Cardiac muscle cell (in vitro differentiated cells and primary cell): ENCODE measurements around the gene APOL6. TPM values are rescaled to one million over a fixed set of nuclear protein-coding genes. Genes with fewer than 3 reads are reported as not detected.

Experiments used
- DNase-seq, 2 donors: peaks; one replicate each; pipeline versions ENCODE4 v3.0.0 to v3.0.0-alpha.2; 2010 to 2017; ENCODE audit warnings: low read depth in 1 of 2, low spot score in 1 of 2
- H3K27ac ChIP-seq: fragments of 200-600 bp; sonication (generic); 2 replicates; pipeline ENCODE4 v1.5.1; 2016
- H3K27me3 ChIP-seq: fragments of 200-600 bp; sonication (generic); 2 replicates; pipeline ENCODE4 v1.6.0; 2016; ENCODE audit warnings: control low read depth
- H3K36me3 ChIP-seq: fragments of 200-600 bp; sonication (generic); 2 replicates; pipeline ENCODE4 v1.5.1; 2016; ENCODE audit warnings: control low read depth
- H3K4me1 ChIP-seq: fragments of 200-600 bp; sonication (generic); 2 replicates; pipeline ENCODE4 v1.8.1; 2017; ENCODE audit warnings: low read depth, mild to moderate bottlenecking, mixed run types
- H3K4me3 ChIP-seq: fragments of 200-600 bp; sonication (generic); 2 replicates; pipeline ENCODE4 v1.5.1; 2016; ENCODE audit warnings: mild to moderate bottlenecking
- H3K9me3 ChIP-seq: fragments of 200-600 bp; sonication (generic); 2 replicates; pipeline ENCODE4 v1.5.1; 2017; ENCODE audit warnings: low read depth, mild to moderate bottlenecking, control low read depth
- polyA plus RNA-seq: library from polyadenylated mRNA; unstranded; fragments of >200 nt; fragmentation: Nextera tagmentation; extraction: Ambion mirVana; gene quantifications from 2 replicates; pipeline ENCODE4 v1.2.1, GENCODE V29; 2016
- total RNA-seq: library from RNA; depleted of rRNA; stranded (reverse); fragments of >200 nt; gene quantifications from 2 replicates; pipeline ENCODE4 v1.2.3, GENCODE V29; 2016
- TF ChIP-seq, protein P1 (sequence below): IDR thresholded peaks from 2 replicates; pipeline ENCODE4 v1.5.1; 2012; ENCODE audit warnings: low read depth, mild to moderate bottlenecking, low read length

Gene APOL6
- total and polyA plus RNA-seq, 2 experiments from 2014 or later: 0.07 TPM; not detected in 1

DNA sequence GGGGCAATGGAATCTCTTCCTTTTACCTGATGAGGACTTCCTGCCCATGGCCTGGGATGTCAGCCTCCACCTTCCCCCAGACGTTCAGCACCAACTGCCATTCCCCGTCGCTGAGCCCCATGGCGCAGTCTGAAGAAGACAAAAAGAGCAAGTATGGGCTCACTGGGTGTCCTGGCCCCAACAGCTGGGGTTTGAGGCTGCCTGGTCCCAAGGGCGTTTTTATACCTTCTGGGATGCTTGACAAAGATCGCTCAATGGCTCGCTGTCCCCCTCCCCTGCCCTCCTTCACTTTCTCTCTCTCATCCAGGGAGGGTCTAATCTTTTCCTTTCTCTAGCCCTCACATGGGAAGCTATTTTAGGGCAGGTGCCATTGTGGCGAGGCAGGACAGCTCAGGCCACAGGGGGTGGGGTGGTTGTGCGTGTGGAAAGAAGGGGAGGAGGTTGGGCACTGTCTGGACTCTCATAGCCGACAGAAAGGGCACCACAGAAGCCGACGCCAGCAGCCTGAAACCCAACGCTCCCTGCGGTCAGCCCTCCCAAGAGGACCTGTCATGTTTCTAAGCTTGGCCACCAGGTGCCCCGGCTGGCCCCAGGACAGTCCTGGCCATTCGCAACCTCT lies 31.0 kb upstream of the APOL6 start, which contains the start of gene MB:
MB (minus strand) TSS at position 193 of the 619 bp plus-strand sequence; CDS start at position 121, 72 bp downstream.
- TF ChIP-seq, protein P1, sequence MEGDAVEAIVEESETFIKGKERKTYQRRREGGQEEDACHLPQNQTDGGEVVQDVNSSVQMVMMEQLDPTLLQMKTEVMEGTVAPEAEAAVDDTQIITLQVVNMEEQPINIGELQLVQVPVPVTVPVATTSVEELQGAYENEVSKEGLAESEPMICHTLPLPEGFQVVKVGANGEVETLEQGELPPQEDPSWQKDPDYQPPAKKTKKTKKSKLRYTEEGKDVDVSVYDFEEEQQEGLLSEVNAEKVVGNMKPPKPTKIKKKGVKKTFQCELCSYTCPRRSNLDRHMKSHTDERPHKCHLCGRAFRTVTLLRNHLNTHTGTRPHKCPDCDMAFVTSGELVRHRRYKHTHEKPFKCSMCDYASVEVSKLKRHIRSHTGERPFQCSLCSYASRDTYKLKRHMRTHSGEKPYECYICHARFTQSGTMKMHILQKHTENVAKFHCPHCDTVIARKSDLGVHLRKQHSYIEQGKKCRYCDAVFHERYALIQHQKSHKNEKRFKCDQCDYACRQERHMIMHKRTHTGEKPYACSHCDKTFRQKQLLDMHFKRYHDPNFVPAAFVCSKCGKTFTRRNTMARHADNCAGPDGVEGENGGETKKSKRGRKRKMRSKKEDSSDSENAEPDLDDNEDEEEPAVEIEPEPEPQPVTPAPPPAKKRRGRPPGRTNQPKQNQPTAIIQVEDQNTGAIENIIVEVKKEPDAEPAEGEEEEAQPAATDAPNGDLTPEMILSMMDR: no peak
- Histone ChIP-seq H3K4me1 (peaks cover 86% of the 10 kb centered on the region), H3K27ac (peak within 1 kb of the TSS; percentile 95), H3K9me3 (no peaks in the 10 kb centered on the region), H3K4me3 (no peak within 1 kb of the TSS), H3K27me3 (no peaks in the 10 kb centered on the region), H3K36me3 (no peaks in the 10 kb centered on the region)
- peak in 1 of 2 donors; percentile 45 for DNase-seq

DNA sequence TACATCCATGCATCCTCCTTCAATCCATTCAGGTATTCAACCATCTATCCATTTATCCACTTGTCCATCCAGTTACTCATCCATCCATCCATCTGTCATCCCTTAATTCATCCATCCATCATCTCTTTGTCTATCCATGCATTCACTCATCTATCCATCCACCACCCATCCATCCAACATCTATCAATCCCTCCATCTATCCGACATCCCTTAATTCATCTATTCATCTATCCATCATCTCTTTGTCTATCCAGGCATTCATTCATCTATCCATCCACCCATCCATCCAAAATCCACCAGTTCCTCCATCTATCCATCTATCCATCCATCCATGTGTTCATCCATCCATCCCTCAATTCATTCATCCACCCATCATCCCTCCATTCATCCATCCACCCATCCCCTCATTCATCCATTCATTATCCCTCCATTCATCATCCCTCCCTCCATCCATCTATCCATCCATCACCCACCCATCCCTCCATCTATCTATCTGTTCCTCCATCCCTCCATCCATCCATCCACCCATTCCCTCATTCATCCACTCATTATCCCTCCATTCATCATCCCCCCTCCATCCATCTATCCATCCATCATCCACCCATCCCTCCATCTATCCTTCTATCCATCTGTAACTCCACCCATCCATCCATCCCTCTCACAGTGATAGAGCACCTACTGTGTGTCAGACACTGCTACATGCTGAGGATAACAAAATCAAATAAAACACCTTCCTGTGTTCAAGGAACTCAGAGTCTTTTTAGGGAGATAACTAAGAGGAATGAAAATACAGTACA lies 29.6 kb upstream of the APOL6 start:
- peaks cover 81% of the 10 kb centered on the region for H3K4me1 ChIP-seq
- peak overlapping the region; percentile 95 for H3K27ac ChIP-seq
- TF ChIP-seq, protein P1: no peak

DNA sequence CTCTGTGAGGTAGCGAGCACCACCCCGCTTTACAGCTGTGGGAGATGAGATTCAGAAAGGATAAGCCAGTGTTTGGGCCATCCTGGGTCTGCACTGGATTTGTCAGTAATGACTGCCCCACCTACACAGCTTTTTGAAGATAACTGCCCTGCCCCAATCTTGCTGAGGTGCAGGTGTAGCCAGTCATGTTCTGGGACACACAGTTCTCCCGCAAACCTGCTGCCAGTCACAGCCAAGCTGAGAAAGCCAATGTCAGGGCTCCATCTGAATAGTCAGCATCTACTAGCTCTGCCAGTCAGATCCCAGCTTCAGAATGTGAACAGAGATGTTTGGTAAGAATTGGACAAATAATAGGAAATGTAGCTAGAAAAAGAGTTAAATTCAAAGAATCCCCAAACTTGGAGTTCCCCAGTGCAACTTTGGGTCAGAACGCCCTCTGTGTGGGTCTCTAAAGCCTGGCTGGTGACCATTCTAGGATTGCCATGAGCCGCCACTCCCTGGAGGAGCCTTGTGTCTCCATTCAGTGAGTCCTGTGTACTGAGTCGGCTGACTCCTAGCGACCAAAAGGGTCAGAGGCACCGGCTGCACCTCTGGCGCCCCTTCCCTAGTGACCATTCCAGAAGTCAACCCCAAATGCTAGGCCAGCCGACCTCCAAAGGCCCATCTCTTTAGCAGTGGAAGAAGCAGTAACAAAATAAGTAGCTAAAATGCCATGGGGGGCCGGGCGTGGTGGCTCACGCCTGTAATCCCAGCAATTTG lies 28.7 kb upstream of the APOL6 start:
- H3K27me3 ChIP-seq: no peaks in the 10 kb centered on the region
- no peaks in the 10 kb centered on the region for H3K9me3 ChIP-seq
- peak overlapping the region; percentile 94 for H3K27ac ChIP-seq
- no peak for DNase-seq
- TF ChIP-seq, protein P1: no peak
- no peaks in the 10 kb centered on the region for H3K36me3 ChIP-seq
- H3K4me3 ChIP-seq: no peak overlapping the region
- H3K4me1 ChIP-seq: peaks cover 72% of the 10 kb centered on the region

More for the DNA sequence above, 29.6 kb upstream of the APOL6 start:
- H3K9me3 ChIP-seq: no peaks in the 10 kb centered on the region
- DNase-seq: no peak
- no peaks in the 10 kb centered on the region for H3K27me3 ChIP-seq
- no peak overlapping the region for H3K4me3 ChIP-seq
- no peaks in the 10 kb centered on the region for H3K36me3 ChIP-seq

DNA sequence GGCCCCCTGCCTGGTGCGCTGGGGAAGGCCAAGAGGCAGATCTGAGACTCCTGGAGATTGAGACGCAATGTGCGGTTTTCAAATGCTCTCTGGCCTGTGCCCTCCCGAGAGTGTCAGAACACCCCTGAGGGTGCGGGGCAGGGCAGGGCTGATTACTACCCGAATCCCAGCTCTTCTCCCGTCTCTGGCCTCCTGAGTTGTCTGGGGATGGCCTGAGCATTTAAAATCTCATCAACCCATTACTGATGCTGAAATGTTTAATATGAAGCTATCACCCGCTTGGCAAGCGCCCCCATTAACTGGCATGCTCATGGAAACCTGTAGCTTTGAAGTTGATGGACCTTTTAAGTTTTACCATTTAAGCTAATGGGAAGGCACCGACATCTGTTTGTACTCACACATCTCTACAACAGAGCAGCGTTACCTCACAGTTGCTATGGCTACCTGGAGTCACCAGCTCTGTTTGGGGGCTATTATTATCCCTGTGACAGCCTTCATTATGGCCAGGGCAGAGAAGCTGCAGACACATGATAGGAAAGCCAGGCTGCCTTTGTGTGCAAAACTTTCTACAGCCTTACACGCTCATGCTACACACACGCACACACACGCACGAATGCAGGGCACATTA lies 27.5 kb upstream of the APOL6 start:
- DNase-seq: peak; percentile 19 to 93
- H3K4me3 ChIP-seq: no peak overlapping the region
- no peaks in the 10 kb centered on the region for H3K36me3 ChIP-seq
- TF ChIP-seq, protein P1: no peak
- H3K4me1 ChIP-seq: peaks cover 60% of the 10 kb centered on the region
- H3K27me3 ChIP-seq: no peaks in the 10 kb centered on the region
- H3K9me3 ChIP-seq: no peaks in the 10 kb centered on the region
- H3K27ac ChIP-seq: peak overlapping the region; percentile 94

DNA sequence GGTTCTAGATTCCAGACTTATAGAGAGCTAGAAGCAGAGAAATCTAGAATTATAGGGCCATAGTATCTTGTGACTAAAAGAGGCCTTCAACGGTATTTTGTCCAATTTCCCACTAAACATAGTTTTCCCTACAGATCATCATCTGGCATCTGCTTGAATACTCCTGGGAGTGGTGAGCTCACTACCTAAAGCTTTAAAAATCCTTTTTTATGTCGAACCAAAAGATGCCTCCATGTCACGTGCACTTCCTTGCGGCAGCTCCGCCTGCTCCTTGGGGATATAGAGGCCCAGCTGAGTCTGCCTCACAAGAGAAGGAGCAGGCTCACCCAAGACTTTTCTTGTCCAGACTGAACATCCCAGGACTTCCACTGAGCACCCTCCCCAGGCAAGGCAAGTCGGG lies 26.8 kb upstream of the APOL6 start:
- TF ChIP-seq, protein P1: no peak
- H3K4me1 ChIP-seq: peaks cover 54% of the 10 kb centered on the region
- H3K36me3 ChIP-seq: no peaks in the 10 kb centered on the region
- no peaks in the 10 kb centered on the region for H3K27me3 ChIP-seq
- H3K27ac ChIP-seq: peak overlapping the region; percentile 94
- H3K4me3 ChIP-seq: no peak overlapping the region
- DNase-seq: no peak
- no peaks in the 10 kb centered on the region for H3K9me3 ChIP-seq
